Liver (tissue), 9 donors: ENCODE results near the gene PROCA1. TPM values are rescaled to one million over a fixed set of nuclear protein-coding genes. Genes with fewer than 3 reads are reported as not detected.

ENCODE experiments used
- DNase-seq: peaks from one replicate; pipeline ENCODE4 v3.0.0-alpha.2; 2017; ENCODE audit warnings: low spot score
- H3K27ac ChIP-seq, 2 donors: one replicate each; pipeline ENCODE4 v1.7.0; 2013; ENCODE audit warnings: inconsistent platforms in 2 of 2, low read length in 2 of 2, control low read depth in 1 of 2, low read depth in 1 of 2, mild to moderate bottlenecking in 1 of 2
- H3K27me3 ChIP-seq, 4 donors: one replicate each; pipeline versions ENCODE4 v1.6.1 to v1.7.0; 2013; ENCODE audit warnings: low read length in 3 of 4, inconsistent platforms in 1 of 4, mild to moderate bottlenecking in 1 of 4, moderate library complexity in 1 of 4; ENCODE audit not compliant: control insufficient read depth in 4 of 4, insufficient read depth in 4 of 4
- H3K36me3 ChIP-seq, 4 donors: one replicate each; pipeline versions ENCODE4 v1.6.1 to v1.7.0; 2013; ENCODE audit warnings: low read length in 3 of 4, mild to moderate bottlenecking in 3 of 4, low read depth in 1 of 4, moderate library complexity in 1 of 4; ENCODE audit not compliant: control insufficient read depth in 4 of 4, insufficient read depth in 3 of 4
- H3K4me1 ChIP-seq, 4 donors: one replicate each; pipeline versions ENCODE4 v1.6.1 to v1.7.0; 2013; ENCODE audit warnings: low read length in 3 of 4, mild to moderate bottlenecking in 3 of 4, moderate library complexity in 1 of 4; ENCODE audit not compliant: control insufficient read depth in 4 of 4, insufficient read depth in 4 of 4
- H3K4me3 ChIP-seq, 3 donors: one replicate each; pipeline versions ENCODE4 v1.6.1 to v1.7.0; 2013; ENCODE audit warnings: low read length in 3 of 3, control low read depth in 1 of 3, low read depth in 1 of 3, mild to moderate bottlenecking in 1 of 3
- H3K9ac ChIP-seq, 2 donors: one replicate each; pipeline ENCODE4 v1.7.0; 2013; ENCODE audit warnings: low read length in 2 of 2, mild to moderate bottlenecking in 2 of 2, moderate library complexity in 2 of 2, control low read depth in 1 of 2, low read depth in 1 of 2
- H3K9me3 ChIP-seq, 4 donors: one replicate each; pipeline versions ENCODE4 v1.6.1 to v1.7.0; 2013; ENCODE audit warnings: low read length in 3 of 4; ENCODE audit not compliant: control insufficient read depth in 4 of 4
- ATF3 ChIP-seq: IDR thresholded peaks from 2 replicates; pipeline ENCODE4 v1.6.1; 2016; ENCODE audit warnings: antibody characterized with exemption
- CTCF ChIP-seq: fragments of 150-350 bp; IDR thresholded peaks from 2 replicates; pipeline ENCODE4 v1.5.1; 2017; ENCODE audit warnings: improper control_type of control experiment, low read depth, low read length; ENCODE audit not compliant: missing input control
- EGR1 ChIP-seq, 2 donors: IDR thresholded peaks; 2 replicates each; pipeline ENCODE4 v1.6.1; 2016 to 2018; ENCODE audit warnings: antibody characterized with exemption in 2 of 2, low read depth in 2 of 2
- FOXA1 ChIP-seq: IDR thresholded peaks from 2 replicates; pipeline ENCODE4 v1.6.1; 2016; ENCODE audit warnings: antibody characterized with exemption
- FOXA2 ChIP-seq: IDR thresholded peaks from 2 replicates; pipeline ENCODE4 v1.6.1; 2016; ENCODE audit warnings: antibody characterized with exemption
- GABPA ChIP-seq, 2 donors: IDR thresholded peaks in 1 of 2; conservative IDR thresholded peaks in 1 of 2; 2 replicates each; pipeline ENCODE4 v1.6.1; 2016; ENCODE audit warnings: antibody characterized with exemption in 2 of 2, mild to moderate bottlenecking in 1 of 2, moderate library complexity in 1 of 2
- HNF4A ChIP-seq, 2 donors: conservative IDR thresholded peaks; 2 replicates each; pipeline ENCODE4 v1.6.1; 2016; ENCODE audit warnings: antibody characterized with exemption in 2 of 2, mild to moderate bottlenecking in 2 of 2
- HNF4G ChIP-seq: IDR thresholded peaks from 2 replicates; pipeline ENCODE4 v1.6.1; 2016; ENCODE audit warnings: antibody characterized with exemption
- JUND ChIP-seq, 2 donors: IDR thresholded peaks; 2 replicates each; pipeline ENCODE4 v1.6.1; 2016; ENCODE audit warnings: antibody characterized with exemption in 2 of 2
- NR2F2 ChIP-seq: IDR thresholded peaks from 2 replicates; pipeline ENCODE4 v1.6.1; 2016; ENCODE audit warnings: antibody characterized with exemption
- RAD21 ChIP-seq, 2 donors: IDR thresholded peaks; 2 replicates each; pipeline ENCODE4 v1.6.1; 2016; ENCODE audit warnings: antibody characterized with exemption in 2 of 2, mild to moderate bottlenecking in 2 of 2
- REST ChIP-seq: IDR thresholded peaks from 2 replicates; pipeline ENCODE4 v1.6.1; 2016; ENCODE audit warnings: antibody characterized with exemption, mild to moderate bottlenecking
- RXRA ChIP-seq, 2 donors: IDR thresholded peaks; 2 replicates each; pipeline ENCODE4 v1.6.1; 2017 to 2018; ENCODE audit warnings: antibody characterized with exemption in 2 of 2, mild to moderate bottlenecking in 1 of 2
- SP1 ChIP-seq: IDR thresholded peaks from 2 replicates; pipeline ENCODE4 v1.6.1; 2018; ENCODE audit warnings: antibody characterized with exemption, mild to moderate bottlenecking
- TAF1 ChIP-seq: conservative IDR thresholded peaks from 2 replicates; pipeline ENCODE4 v1.6.1; 2016; ENCODE audit warnings: antibody characterized with exemption, mild to moderate bottlenecking
- YY1 ChIP-seq: IDR thresholded peaks from 2 replicates; pipeline ENCODE4 v1.6.1; 2016; ENCODE audit warnings: antibody characterized with exemption, mild to moderate bottlenecking
- ZBTB33 ChIP-seq: IDR thresholded peaks from 2 replicates; pipeline ENCODE4 v1.6.1; 2016; ENCODE audit warnings: antibody characterized with exemption
- WGBS: extraction: QIAGEN DNeasy Blood & Tissue Kit; methylation state at CpG from one replicate; pipeline ENCODE4 v1.1.7; 2013; 5-methylcytosine and 5-hydroxymethylcytosine counted together
- polyA plus RNA-seq, 2 donors: library from polyadenylated mRNA; stranded (reverse) in 1 of 2; unstranded in 1 of 2; fragments of 200-250 nt in 1 of 2; fragments of >200 nt in 1 of 2; fragmentation: Nextera tagmentation in 1 of 2; extraction: Ambion mirVana in 1 of 2; gene quantifications; one replicate each; pipeline versions ENCODE4 v1.2.1 to v1.2.3, GENCODE V29; 2013 to 2015
- total RNA-seq, 2 donors: library from RNA; depleted of rRNA; stranded (reverse); fragments of >200 nt; gene quantifications; one replicate each; pipeline ENCODE4 v1.2.3, GENCODE V29; 2014
- TF ChIP-seq, protein P1 (sequence below): IDR thresholded peaks from 2 replicates; pipeline ENCODE4 v1.6.1; 2016; ENCODE audit warnings: antibody characterized with exemption
- donor health status: healthy.
- donor health status: healthy.
- donor health status: healthy.
- donor health status: healthy.
- donor health status: healthy.

PROCA1 gene
- total and polyA plus RNA-seq, 4 donors = 0.16 to 0.65 (median 0.35) TPM

DNA sequence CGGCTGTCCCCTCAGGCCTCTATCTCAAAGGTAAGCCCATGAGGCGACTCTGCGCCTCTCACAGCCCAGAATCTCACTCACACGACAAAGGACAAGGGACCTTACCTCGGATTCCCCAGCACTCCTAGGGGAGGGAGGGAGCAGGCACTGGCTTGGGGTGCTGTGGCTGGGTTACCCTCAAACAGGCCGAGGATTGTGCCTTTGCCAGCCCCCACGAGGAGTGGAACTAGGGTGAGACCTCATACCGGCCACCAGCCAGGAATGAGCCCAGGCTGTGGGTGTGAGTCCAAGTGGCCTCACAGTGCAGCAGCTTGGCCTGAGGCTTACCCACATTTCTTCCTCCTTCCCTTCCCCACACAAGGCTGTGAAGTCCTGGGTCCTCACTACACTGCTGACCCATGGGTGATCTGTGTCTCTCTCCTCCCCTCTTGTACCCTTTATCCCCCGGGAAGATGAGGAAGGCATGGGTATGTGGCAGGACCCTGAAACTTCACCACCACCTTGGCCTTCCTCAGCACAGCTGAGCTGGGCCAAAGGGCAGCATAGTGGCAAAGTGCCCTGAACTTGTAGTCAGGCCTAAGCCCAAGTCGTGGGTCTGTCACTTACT, 5.9 kb downstream of the PROCA1 start:
- Histone ChIP-seq H3K9me3 (no peaks in the 10 kb centered on the region), H3K4me3 (no peak overlapping the region), H3K36me3 (peaks cover 6 to 37% (median 20%) of the 10 kb centered on the region in 4 donors), H3K27me3 (no peaks in the 10 kb centered on the region), H3K9ac (no peak overlapping the region), H3K27ac (no peak overlapping the region), H3K4me1 (peaks cover 0 to 4% (median 2%) of the 10 kb centered on the region in 4 donors)
- no peak for DNase-seq
- TF ChIP-seq ATF3 (no peak), CTCF (no peak), ZBTB33 (no peak), GABPA (IDR thresholded peaks at IDR 0.05 in 1 of 2, conservative IDR thresholded peaks at IDR 0.05 in 1 of 2) (no peak), JUND (IDR thresholded peaks at IDR 0.05) (no peak), HNF4A (conservative IDR thresholded peaks at IDR 0.05) (no peak), SP1 (no peak), FOXA2 (no peak), EGR1 (IDR thresholded peaks at IDR 0.05; ENCODE audit: low read depth in 2 of 2) (no peak), REST (no peak), HNF4G (no peak), NR2F2 (no peak), YY1 (no peak), FOXA1 (no peak), RXRA (IDR thresholded peaks at IDR 0.05) (no peak), RAD21 (IDR thresholded peaks at IDR 0.05) (no peak), TAF1 (no peak)
- TF ChIP-seq, protein P1, sequence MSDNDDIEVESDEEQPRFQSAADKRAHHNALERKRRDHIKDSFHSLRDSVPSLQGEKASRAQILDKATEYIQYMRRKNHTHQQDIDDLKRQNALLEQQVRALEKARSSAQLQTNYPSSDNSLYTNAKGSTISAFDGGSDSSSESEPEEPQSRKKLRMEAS = no peak
- WGBS = 86% methylated on average over 10 of the region's 10 CpGs
